ACC112 (cell line): ENCODE measurements around the gene AGAP1.

Experiments used
- H2AFZ ChIP-seq: fragments of 200-600 bp; sonication (generic); one replicate; pipeline ENCODE4 v1.6.0; 2017; ENCODE audit warnings: antibody characterized with exemption, low read length; ENCODE audit not compliant: unreplicated experiment
- H3K27ac ChIP-seq: fragments of 200-600 bp; sonication (generic); 2 replicates; pipeline ENCODE4 v1.5.1; 2014; ENCODE audit warnings: low read depth, mild to moderate bottlenecking, antibody characterized with exemption, low read length, moderate library complexity
- H3K27me3 ChIP-seq: fragments of 200-600 bp; sonication (generic); 2 replicates; pipeline ENCODE4 v1.6.1; 2014; ENCODE audit warnings: mild to moderate bottlenecking, antibody characterized with exemption, low read length, moderate library complexity, mixed read lengths; ENCODE audit not compliant: insufficient read depth
- H3K36me3 ChIP-seq: fragments of 200-600 bp; sonication (generic); 2 replicates; pipeline ENCODE4 v1.6.1; 2016; ENCODE audit warnings: mild to moderate bottlenecking, antibody characterized with exemption, low read length, moderate library complexity, mixed read lengths; ENCODE audit not compliant: insufficient read depth
- H3K4me1 ChIP-seq: fragments of 200-600 bp; sonication (generic); one replicate; pipeline ENCODE4 v1.6.1; 2016; ENCODE audit warnings: low read length, mixed read lengths; ENCODE audit not compliant: insufficient read depth, unreplicated experiment, control insufficient read depth
- H3K4me3 ChIP-seq: fragments of 200-600 bp; sonication (generic); 2 replicates; pipeline ENCODE4 v1.5.1; 2014; ENCODE audit warnings: mild to moderate bottlenecking, low read depth, low read length
- H3K79me2 ChIP-seq: fragments of 200-600 bp; sonication (generic); one replicate; pipeline ENCODE4 v1.6.0; 2016; ENCODE audit warnings: low read length; ENCODE audit not compliant: control insufficient read depth, unreplicated experiment, insufficient read depth

AGAP1 gene

DNA sequence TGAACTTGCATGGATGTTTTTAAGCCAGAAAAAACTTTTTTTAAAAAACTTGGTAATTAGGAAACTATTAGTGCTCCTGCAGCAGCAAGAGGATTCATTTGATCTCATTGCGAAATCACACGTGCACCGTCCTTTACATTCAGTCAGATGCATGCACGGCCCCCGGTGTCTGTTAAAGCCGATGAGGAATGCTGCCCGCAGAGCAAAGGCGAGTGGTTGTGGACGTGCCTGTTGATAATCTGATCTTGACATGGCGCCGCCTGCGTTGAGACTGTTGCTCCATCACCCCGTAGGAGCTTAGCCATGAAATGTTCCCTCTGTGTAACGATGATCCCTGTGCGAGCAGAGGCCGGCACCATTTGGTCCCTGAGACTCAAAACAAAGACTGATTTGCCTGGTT lies 374.4 kb downstream of the AGAP1 start:
- Histone ChIP-seq H3K4me3 (no peak overlapping the region), H3K79me2 (no peaks in the 10 kb centered on the region), H3K36me3 (peaks cover 4% of the 10 kb centered on the region; the same call in 1 of the 2 replicates), H3K27ac (no peak overlapping the region), H3K4me1 (no peaks in the 10 kb centered on the region), H3K27me3 (no peaks in the 10 kb centered on the region), H2AFZ (no peak overlapping the region)

DNA sequence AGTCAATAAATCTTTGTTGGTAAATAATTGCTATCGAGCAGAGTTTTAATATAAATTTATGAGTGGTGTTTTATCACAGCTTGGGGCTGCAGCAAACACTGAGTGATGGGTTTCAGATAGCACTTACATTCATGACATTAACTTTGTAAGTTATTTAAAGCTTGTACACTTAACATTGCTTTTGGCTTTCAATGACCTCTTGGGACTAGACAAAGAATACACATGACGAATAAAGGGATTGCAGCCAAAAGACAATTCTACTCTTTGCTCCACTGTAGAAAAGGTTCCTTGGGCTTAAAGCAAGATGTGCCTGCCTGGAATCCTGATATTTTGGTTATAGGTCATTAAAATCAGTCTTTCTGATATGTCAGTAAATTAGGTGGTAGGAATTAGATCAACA lies 374.8 kb downstream of the AGAP1 start:
- Histone ChIP-seq H2AFZ (no peak overlapping the region), H3K4me3 (no peak overlapping the region), H3K36me3 (peaks cover 4% of the 10 kb centered on the region; the same call in 1 of the 2 replicates)

DNA sequence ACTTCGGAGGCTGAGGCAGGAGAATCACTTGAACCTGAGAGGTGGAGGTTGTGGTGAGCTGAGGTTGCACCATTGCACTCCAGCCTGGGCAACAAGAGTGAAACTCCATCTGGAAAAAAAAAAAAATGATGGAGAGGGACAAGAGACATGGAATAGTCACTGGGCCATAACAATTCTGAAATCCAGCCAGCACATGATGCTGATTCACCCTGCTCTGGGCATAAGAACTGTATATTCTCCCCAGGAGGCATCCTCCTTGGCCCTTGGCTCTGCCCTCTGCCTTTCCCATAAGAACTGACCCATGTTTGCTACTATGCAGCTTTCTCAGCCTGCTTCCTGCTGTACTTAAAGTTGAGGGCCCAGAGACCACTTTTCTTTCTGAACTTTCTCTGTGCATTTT lies 376.7 kb downstream of the AGAP1 start:
- no peak overlapping the region for H2AFZ ChIP-seq
- no peaks in the 10 kb centered on the region for H3K79me2 ChIP-seq
- peaks cover 4% of the 10 kb centered on the region; the same call in 1 of the 2 replicates for H3K36me3 ChIP-seq
- H3K27ac ChIP-seq, result no peak overlapping the region
- no peaks in the 10 kb centered on the region for H3K4me1 ChIP-seq
- no peaks in the 10 kb centered on the region for H3K27me3 ChIP-seq
- no peak overlapping the region for H3K4me3 ChIP-seq

More for the DNA sequence above, 374.8 kb downstream of the AGAP1 start:
- Histone ChIP-seq H3K27me3 (no peaks in the 10 kb centered on the region), H3K27ac (no peak overlapping the region), H3K4me1 (no peaks in the 10 kb centered on the region), H3K79me2 (no peaks in the 10 kb centered on the region)

DNA sequence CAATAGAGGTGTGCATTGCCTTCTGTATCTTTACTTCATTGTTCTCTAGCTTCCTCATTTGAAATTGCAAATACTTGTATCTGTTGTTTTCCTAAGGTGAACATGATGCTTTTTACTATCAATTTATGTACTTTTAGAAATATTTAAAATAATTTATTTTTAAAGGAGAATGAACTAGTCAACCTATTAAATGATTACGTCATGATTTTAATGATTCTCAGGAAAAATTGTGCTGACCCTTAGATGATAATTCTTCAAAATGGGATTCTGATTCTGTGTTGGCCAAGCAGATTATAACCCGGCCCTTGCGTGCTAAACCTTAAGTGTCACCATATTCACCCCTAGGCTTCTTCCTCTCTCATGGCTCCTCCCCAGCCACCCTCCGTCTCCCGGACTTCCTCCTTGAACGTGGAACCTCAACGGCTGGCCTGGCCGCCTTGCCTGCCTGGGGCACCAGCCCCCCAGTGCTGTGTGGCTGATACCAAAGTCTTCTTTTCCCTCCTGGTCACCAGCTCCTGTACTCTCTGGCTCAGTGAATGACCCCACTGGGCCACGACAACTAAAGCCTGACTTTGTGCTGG lies 382.3 kb downstream of the AGAP1 start:
- H2AFZ ChIP-seq, result no peak overlapping the region
- no peak overlapping the region for H3K27ac ChIP-seq

DNA sequence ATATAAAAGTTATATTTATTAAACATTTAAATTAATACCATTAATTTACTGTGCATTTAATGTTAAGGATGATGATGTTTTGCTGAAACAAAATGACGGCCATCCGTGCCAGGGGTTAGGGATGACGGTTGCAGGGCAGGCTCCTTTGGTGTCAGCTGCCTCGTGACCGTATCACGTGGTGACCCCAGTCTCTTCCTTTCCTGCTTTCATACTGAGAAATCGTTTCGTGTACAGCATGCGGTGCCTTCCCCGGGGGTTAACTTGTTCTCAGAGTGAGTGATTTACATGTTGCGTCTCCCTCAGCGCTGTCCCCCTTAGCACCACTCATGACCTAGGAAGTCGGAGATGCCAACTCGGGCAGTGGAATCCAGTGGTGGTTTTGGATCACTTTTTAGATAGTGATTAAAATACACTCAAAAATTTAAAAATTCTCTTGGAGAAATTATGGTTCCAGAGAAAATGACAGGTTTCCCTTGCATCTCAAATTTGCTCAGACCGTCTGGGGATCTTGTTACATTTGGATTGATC lies 383.5 kb downstream of the AGAP1 start:
- Histone ChIP-seq H3K27me3 (no peaks in the 10 kb centered on the region), H3K36me3 (no peaks in the 10 kb centered on the region)

More for the DNA sequence above, 382.3 kb downstream of the AGAP1 start:
- H3K79me2 ChIP-seq, result no peaks in the 10 kb centered on the region
- H3K27me3 ChIP-seq, result no peaks in the 10 kb centered on the region
- no peaks in the 10 kb centered on the region for H3K36me3 ChIP-seq
- H3K4me1 ChIP-seq, result no peaks in the 10 kb centered on the region
- H3K4me3 ChIP-seq, result no peak overlapping the region

DNA sequence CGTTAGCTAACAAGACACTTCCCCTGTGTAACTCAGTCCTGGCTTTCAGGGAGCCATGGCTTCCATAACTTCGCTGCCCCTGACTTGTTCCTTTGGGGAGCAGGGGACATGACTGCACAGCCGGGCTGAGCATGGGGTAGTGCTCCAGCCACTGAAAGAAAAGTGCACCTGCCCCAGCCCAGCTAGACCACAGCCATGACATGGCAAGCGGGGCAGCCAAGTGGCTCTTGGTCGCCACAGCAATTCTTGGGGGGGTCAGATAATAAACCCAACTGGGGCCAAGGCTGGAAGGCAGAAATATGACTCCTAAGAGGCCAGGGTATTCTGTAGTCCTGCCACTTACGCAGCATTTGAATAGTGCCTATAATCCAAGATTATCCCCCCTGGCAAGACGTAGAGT lies 385.3 kb downstream of the AGAP1 start:
- Histone ChIP-seq H3K27me3 (no peaks in the 10 kb centered on the region), H3K36me3 (no peaks in the 10 kb centered on the region), H2AFZ (no peak overlapping the region), H3K79me2 (no peaks in the 10 kb centered on the region), H3K4me1 (no peaks in the 10 kb centered on the region), H3K4me3 (no peak overlapping the region), H3K27ac (no peak overlapping the region)

More for the DNA sequence above, 383.5 kb downstream of the AGAP1 start:
- Histone ChIP-seq H3K4me3 (no peak overlapping the region), H2AFZ (no peak overlapping the region), H3K4me1 (no peaks in the 10 kb centered on the region), H3K27ac (no peak overlapping the region), H3K79me2 (no peaks in the 10 kb centered on the region)

DNA sequence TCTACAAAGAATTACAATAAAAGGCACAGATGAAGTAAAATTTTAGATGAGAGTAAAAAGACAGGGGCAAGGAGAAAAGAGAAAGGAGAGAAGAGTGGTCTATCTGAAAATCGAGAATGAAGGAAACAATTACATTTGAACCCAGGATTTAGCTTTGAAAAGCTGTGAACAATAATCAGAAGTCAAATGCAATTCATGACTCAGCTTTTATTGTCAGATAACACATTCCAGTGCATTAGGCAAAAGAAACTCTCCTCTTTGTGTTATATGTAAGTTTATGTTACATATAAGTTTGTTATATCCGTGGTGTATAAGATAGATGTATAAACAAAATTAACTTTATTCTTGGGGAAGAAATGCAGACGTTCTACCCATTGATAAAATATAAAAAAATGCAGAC lies 389.8 kb downstream of the AGAP1 start:
- Histone ChIP-seq H3K79me2 (no peaks in the 10 kb centered on the region), H3K27ac (no peak overlapping the region), H3K27me3 (no peaks in the 10 kb centered on the region), H3K4me3 (no peak overlapping the region), H3K36me3 (no peaks in the 10 kb centered on the region), H3K4me1 (no peaks in the 10 kb centered on the region), H2AFZ (no peak overlapping the region)

DNA sequence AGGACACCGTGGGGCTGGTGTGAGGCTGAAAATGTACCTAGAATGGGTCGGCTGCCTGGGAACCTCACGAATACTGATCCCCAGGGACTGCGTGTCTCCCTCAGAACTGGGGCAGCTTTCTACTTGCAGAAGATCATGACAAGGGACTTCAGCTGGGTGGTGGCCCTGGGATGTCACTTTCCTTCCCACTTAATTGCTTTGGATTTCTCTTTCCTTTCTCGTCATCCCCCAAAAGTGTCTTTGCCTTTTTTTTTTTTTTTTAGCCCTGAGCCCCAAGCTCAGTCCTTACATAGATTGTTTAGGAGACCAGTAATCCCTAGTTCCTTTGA lies 395.4 kb downstream of the AGAP1 start:
- no peaks in the 10 kb centered on the region for H3K79me2 ChIP-seq
- H3K27me3 ChIP-seq, result no peaks in the 10 kb centered on the region
- H3K4me1 ChIP-seq, result no peaks in the 10 kb centered on the region
- H3K4me3 ChIP-seq, result no peak overlapping the region
- H3K36me3 ChIP-seq, result peaks cover 6% of the 10 kb centered on the region; the same call in 1 of the 2 replicates
- H3K27ac ChIP-seq, result no peak overlapping the region
- no peak overlapping the region for H2AFZ ChIP-seq

DNA sequence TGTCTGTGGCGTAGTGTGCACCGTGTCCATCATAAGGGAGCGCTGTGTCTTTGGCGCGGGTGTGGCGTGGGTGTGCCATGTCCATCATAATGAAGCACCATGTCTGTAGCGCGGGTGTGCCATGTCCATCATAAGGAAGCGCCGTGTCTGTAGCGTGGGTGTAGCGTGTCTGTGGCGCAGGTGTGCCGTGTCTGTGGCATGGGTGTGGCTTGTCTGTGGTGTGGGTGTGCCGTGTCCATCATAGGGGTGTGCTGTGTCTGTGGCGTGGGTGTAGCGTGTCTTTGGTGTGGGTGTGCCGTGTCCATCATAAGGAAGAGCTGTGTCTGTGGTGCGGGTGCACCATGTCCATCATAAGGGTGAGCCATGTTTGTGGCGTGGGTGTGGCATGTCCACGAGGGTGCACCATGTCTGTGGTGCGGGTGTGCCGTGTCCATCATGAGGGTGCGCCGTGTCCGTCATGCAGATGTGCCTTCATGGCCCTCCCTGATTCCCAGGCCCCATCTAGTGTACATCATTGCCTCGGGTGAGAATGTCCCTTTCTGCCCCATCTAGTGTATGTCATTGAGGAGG lies 399.4 kb downstream of the AGAP1 start:
- no peaks in the 10 kb centered on the region for H3K27me3 ChIP-seq
- no peak overlapping the region for H3K27ac ChIP-seq
- no peak overlapping the region for H3K4me3 ChIP-seq
- no peak overlapping the region for H2AFZ ChIP-seq
- no peaks in the 10 kb centered on the region for H3K79me2 ChIP-seq
- H3K36me3 ChIP-seq, result peaks cover 19% of the 10 kb centered on the region; the same call in 1 of the 2 replicates
- no peaks in the 10 kb centered on the region for H3K4me1 ChIP-seq

DNA sequence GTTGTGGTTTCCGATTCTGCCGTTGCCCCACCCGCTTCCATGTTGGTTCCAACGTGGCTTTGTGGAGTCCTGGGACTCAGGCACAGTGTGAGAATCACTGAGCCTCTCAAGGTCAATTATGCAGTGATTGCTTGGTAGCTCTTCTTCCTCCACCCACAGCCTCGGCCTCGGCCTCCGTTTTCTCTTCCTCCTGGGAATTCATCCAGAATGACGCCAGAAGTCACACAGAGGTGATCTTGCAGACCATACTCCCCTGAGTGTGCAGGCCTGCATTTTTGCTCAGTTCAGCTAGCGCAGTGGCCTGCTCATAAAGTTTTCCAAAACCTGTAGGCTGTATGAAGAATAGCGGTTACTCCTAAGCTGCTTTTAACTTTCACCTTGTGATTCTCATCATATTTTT lies 401.0 kb downstream of the AGAP1 start:
- Histone ChIP-seq H3K36me3 (peaks cover 19% of the 10 kb centered on the region; the same call in 1 of the 2 replicates), H2AFZ (no peak overlapping the region), H3K27me3 (no peaks in the 10 kb centered on the region), H3K4me3 (no peak overlapping the region), H3K79me2 (no peaks in the 10 kb centered on the region), H3K27ac (no peak overlapping the region), H3K4me1 (no peaks in the 10 kb centered on the region)

DNA sequence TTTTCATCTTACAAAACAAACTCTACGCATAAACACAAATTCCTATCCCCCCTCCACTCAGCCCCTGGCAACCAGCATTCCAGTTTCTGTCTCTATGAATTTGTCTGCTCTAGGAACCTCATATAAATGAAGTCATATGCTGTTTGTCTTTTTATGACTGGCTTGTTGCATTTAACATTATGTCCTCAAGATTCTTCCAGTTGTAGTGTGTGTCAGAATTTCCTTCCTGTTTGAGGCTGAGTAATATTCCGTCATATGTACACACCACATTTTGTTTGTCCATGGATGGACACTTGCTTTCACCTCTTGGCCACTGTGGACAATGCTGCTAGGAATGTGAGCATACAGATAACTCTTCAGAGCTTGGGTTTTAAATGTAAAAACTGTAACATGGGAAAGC lies 402.2 kb downstream of the AGAP1 start:
- Histone ChIP-seq H3K79me2 (no peaks in the 10 kb centered on the region), H3K36me3 (peaks cover 19% of the 10 kb centered on the region; the same call in 1 of the 2 replicates), H3K27me3 (no peaks in the 10 kb centered on the region), H2AFZ (no peak overlapping the region), H3K4me3 (no peak overlapping the region), H3K27ac (no peak overlapping the region), H3K4me1 (no peaks in the 10 kb centered on the region)
